ENCODE measurements around the gene JPH2.

GRCh38 chr20:44171775-44172571 is 15.0 kb downstream of the JPH2 start:
- TF ChIP-seq, protein P1, sequence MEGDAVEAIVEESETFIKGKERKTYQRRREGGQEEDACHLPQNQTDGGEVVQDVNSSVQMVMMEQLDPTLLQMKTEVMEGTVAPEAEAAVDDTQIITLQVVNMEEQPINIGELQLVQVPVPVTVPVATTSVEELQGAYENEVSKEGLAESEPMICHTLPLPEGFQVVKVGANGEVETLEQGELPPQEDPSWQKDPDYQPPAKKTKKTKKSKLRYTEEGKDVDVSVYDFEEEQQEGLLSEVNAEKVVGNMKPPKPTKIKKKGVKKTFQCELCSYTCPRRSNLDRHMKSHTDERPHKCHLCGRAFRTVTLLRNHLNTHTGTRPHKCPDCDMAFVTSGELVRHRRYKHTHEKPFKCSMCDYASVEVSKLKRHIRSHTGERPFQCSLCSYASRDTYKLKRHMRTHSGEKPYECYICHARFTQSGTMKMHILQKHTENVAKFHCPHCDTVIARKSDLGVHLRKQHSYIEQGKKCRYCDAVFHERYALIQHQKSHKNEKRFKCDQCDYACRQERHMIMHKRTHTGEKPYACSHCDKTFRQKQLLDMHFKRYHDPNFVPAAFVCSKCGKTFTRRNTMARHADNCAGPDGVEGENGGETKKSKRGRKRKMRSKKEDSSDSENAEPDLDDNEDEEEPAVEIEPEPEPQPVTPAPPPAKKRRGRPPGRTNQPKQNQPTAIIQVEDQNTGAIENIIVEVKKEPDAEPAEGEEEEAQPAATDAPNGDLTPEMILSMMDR (IDR thresholded peaks at IDR 0.05), result no peak
- no peak for TF ChIP-seq POLR2A (IDR thresholded peaks at IDR 0.05)
- no peak for TF ChIP-seq POLR2AphosphoS5 (IDR thresholded peaks at IDR 0.05)
